Pancreas (tissue), 10 donors: ENCODE data around the gene TPM1. TPM values are rescaled to one million over a fixed set of nuclear protein-coding genes. Genes with fewer than 3 reads are reported as not detected.

Experiments used
- ATAC-seq, 4 donors: fragments of 200-7000 bp; cut with Tn5 transposase; one replicate each; pipeline versions ENCODE4 v1.8.0 to v1.9.1; 2020; ENCODE audit warnings: mild to moderate bottlenecking in 4 of 4, moderate library complexity in 4 of 4
- DNase-seq, 6 donors: peaks; one replicate each; pipeline ENCODE4 v3.0.0-alpha.2; 2020
- FAIRE-seq: peaks from 2 replicates; lab custom pipeline; 2012; peaks lifted over from hg19 to GRCh38; lab: Jason Lieb, UNC
- H3K27ac ChIP-seq, 4 donors: fragments of 200-600 bp; sonication (generic); 1 replicate in 3 of 4; 2 replicates in 1 of 4; pipeline versions ENCODE4 v1.5.0 to v1.8.0; 2020
- H3K27me3 ChIP-seq, 4 donors: fragments of 200-600 bp; one replicate each; pipeline ENCODE4 v1.8.0; 2021
- H3K36me3 ChIP-seq, 3 donors: fragments of 200-600 bp; sonication (generic) in 1 of 3; one replicate each; pipeline versions ENCODE4 v1.5.0 to v1.8.0; 2020 to 2021
- H3K4me1 ChIP-seq, 3 donors: fragments of 200-600 bp; one replicate each; pipeline ENCODE4 v1.8.0; 2021
- H3K4me3 ChIP-seq, 4 donors: fragments of 200-600 bp; sonication (generic) in 2 of 4; one replicate each; pipeline versions ENCODE4 v1.5.0 to v1.8.0; 2020 to 2021
- H3K9me3 ChIP-seq, 4 donors: fragments of 200-600 bp; one replicate each; pipeline ENCODE4 v1.8.0; 2021
- CTCF ChIP-seq, 4 donors: fragments of 200-600 bp; sonication (generic) in 3 of 4; IDR thresholded peaks; one replicate each; pipeline versions ENCODE4 v1.5.0 to v1.8.0; 2021; ENCODE audit warnings: antibody characterized with exemption in 4 of 4
- WGBS, 2 donors: extraction: QIAGEN DNeasy Blood & Tissue Kit; methylation state at CpG; one replicate each; pipeline ENCODE4 v1.1.7; 2013; 5-methylcytosine and 5-hydroxymethylcytosine counted together
- intact Hi-C, 3 donors: fragments of 100-400 bp; cut with DNase I; formaldehyde crosslinking; loops; one replicate each; pipeline versions ENCODE4 v1.11.1 to v1.14.2; 2022
- polyA plus RNA-seq, 2 donors: library from polyadenylated mRNA; stranded (reverse); fragments of 200-250 nt; gene quantifications; one replicate each; pipeline ENCODE4 v1.2.3, GENCODE V29; 2013
- total RNA-seq, 6 donors: library from RNA; stranded (reverse); fragmentation: NEBNext Ultra II Directional in 4 of 6; extraction: Animal tissue kit (Norgen Biotek cat#: 25700) in 4 of 6; gene quantifications; one replicate each; pipeline versions ENCODE4 v1.2.1 to v1.2.4, GENCODE V29; 2021 to 2023
- donor health status: healthy with polysubstance abuse.
- donor health status: DM: no; HTN: no; CAD: no; lungs with moderate emphysema.
- donor health status: DM: no; HTN: no; CAD: no.
- donor health status: control.
- donor health status: control.
- donor health status: Bipolar disorder and iron deficiency.
- donor health status: DM: yes; HTN: yes; CAD: no.
- donor health status: DM: no; HTN: no; CAD: no.
- donor health status: DM: no; HTN: no; CAD: no.
- donor health status: DM: yes; HTN: yes; CAD: no.

Gene TPM1
- total and polyA plus RNA-seq, 8 donors, result 114 to 482 (median 263) TPM

- FAIRE-seq, result no peak
- intact Hi-C loops, result no loop called here
- Histone ChIP-seq H3K4me1 (peaks cover 19 to 66% (median 43%) of the 10 kb centered on the region in 3 donors), H3K36me3 (no peaks in the 10 kb centered on the region), H3K27ac (peak overlapping the region in 3 of 4 donors; percentile 23 to 93 (median 93)), H3K4me3 (peak overlapping the region in 1 of 4 donors; percentile 90), H3K27me3 (no peaks in the 10 kb centered on the region), H3K9me3 (no peaks in the 10 kb centered on the region)
- DNase-seq, result no peak
- ATAC-seq, result no peak
- no peak for TF ChIP-seq CTCF (IDR thresholded peaks at IDR 0.05)
These were observed 8.2 kb downstream of the TPM1 start for GRCh38 chr15:63050731-63051155.

- Histone ChIP-seq H3K4me1 (peaks cover 19 to 68% (median 46%) of the 10 kb centered on the region in 3 donors), H3K27ac (peak overlapping the region in 2 of 4 donors; percentile 93), H3K27me3 (no peaks in the 10 kb centered on the region), H3K4me3 (no peak overlapping the region), H3K36me3 (no peaks in the 10 kb centered on the region), H3K9me3 (no peaks in the 10 kb centered on the region)
- TF ChIP-seq CTCF (IDR thresholded peaks at IDR 0.05), result no peak
- intact Hi-C loops, result no loop called here
- DNase-seq, result no peak
- peak; percentile 89 for FAIRE-seq
- no peak for ATAC-seq
- WGBS, 2 donors, result 50 to 57% methylated on average over 5 of the region's 5 CpGs
These were observed 8.9 kb downstream of the TPM1 start for GRCh38 chr15:63051156-63052066.

- ATAC-seq (no peak), FAIRE-seq (no peak), DNase-seq (no peak)
- WGBS, 2 donors, result 88% methylated on average over 10 of the region's 10 CpGs
- Histone ChIP-seq H3K4me3 (no peak overlapping the region), H3K9me3 (no peaks in the 10 kb centered on the region), H3K36me3 (peaks cover 0 to 6% (median 3%) of the 10 kb centered on the region in 3 donors), H3K27me3 (no peaks in the 10 kb centered on the region), H3K27ac (peak overlapping the region in 2 of 4 donors; percentile 93), H3K4me1 (peaks cover 19 to 64% (median 45%) of the 10 kb centered on the region in 3 donors)
- intact Hi-C loops, result no loop called here
- no peak for TF ChIP-seq CTCF (IDR thresholded peaks at IDR 0.05)
These were observed 9.7 kb downstream of the TPM1 start for GRCh38 chr15:63052077-63052841.

- no peak overlapping the region for H3K4me3 ChIP-seq
- FAIRE-seq (no peak), DNase-seq (peak in 1 of 6 donors; percentile 34), ATAC-seq (no peak)
- intact Hi-C loops, result no loop called here
- WGBS, 2 donors, result 48% methylated on average over 7 of the region's 7 CpGs
- H3K27me3 ChIP-seq, result no peaks in the 10 kb centered on the region
- H3K9me3 ChIP-seq, result no peaks in the 10 kb centered on the region
- H3K4me1 ChIP-seq, result peaks cover 19 to 64% (median 41%) of the 10 kb centered on the region in 3 donors
- no peak for TF ChIP-seq CTCF (IDR thresholded peaks at IDR 0.05)
- H3K27ac ChIP-seq, result peak overlapping the region in 1 of 4 donors; percentile 93
- H3K36me3 ChIP-seq, result peaks cover 0 to 15% (median 5%) of the 10 kb centered on the region in 3 donors
These were observed 10.6 kb downstream of the TPM1 start for GRCh38 chr15:63052961-63053698.
